NT2/D1 (cell line): ENCODE measurements around the gene OR13G1.

ENCODE experiments used
- SUZ12 ChIP-seq: IDR thresholded peaks from 2 replicates; pipeline ENCODE4 v1.6.1; 2011; ENCODE audit not compliant: insufficient read length, insufficient read depth; ENCODE audit errors: extremely low read depth
- YY1 ChIP-seq: IDR thresholded peaks from 2 replicates; pipeline ENCODE4 v1.6.1; 2011; ENCODE audit not compliant: insufficient read length, insufficient read depth
- ZNF274 ChIP-seq: IDR thresholded peaks from 2 replicates; pipeline ENCODE4 v1.6.1; 2011; ENCODE audit warnings: mild to moderate bottlenecking, low read depth, low read length

GRCh38 chr1:247638011-247638410 lies 41.5 kb downstream of the OR13G1 start:
- TF ChIP-seq SUZ12 (no peak), YY1 (no peak), ZNF274 (no peak)
